Measurements from ENCODE around the gene POU2F2. TPM values are rescaled to one million over a fixed set of nuclear protein-coding genes. Genes with fewer than 3 reads are reported as not detected.

POU2F2 gene
- total and polyA plus RNA-seq, 10 of the 15 experiments (the other 5 are each of a cell fraction or from before 2014, with no cell fraction given) = 4.4 to 62.4 (median 37.9) TPM

- H3K27ac ChIP-seq (ENCODE audit: control insufficient read depth, insufficient read depth) = no peak overlapping the region
- H3K4me2 ChIP-seq (ENCODE audit: control insufficient read depth, insufficient read depth) = no peak overlapping the region
- SMC1A ChIA-PET (ENCODE audit: uncharacterized antibody, unreplicated experiment) = no interaction called here
- H4K20me1 ChIP-seq (ENCODE audit: control insufficient read depth, insufficient read depth) = no peaks in the 10 kb centered on the region; the same call in 1 of the 2 replicates
- no peaks in the 10 kb centered on the region for H3K36me3 ChIP-seq (ENCODE audit: control insufficient read depth in 2 of 2, insufficient read depth in 2 of 2, low read length in 1 of 2)
- POLR2A ChIA-PET = no interaction called here
- CTCF ChIA-PET = no interaction called here
- no peak overlapping the region for H3K4me3 ChIP-seq
- RAD21 ChIA-PET (ENCODE audit: unreplicated experiment) = no interaction called here
- H3K79me2 ChIP-seq (ENCODE audit: control insufficient read depth, insufficient read depth, low read length) = no peaks in the 10 kb centered on the region
- TF ChIP-seq YBX1 (IDR thresholded peaks at IDR 0.05) = no peak
- TF ChIP-seq MTA2 (IDR thresholded peaks at IDR 0.05; ENCODE audit: low read depth) = no peak
- no peak for TF ChIP-seq RELB (IDR thresholded peaks at IDR 0.05; ENCODE audit: low read depth)
- no peak for TF ChIP-seq RB1 (IDR thresholded peaks at IDR 0.05; ENCODE audit: borderline replicate concordance)
- TF ChIP-seq IRF5 (IDR thresholded peaks at IDR 0.05; ENCODE audit: borderline replicate concordance) = no peak
- no peak for TF ChIP-seq NR2C2 (IDR thresholded peaks at IDR 0.05; ENCODE audit: borderline replicate concordance, control insufficient read depth, insufficient read length, low read depth)
- TF ChIP-seq YY1 (IDR thresholded peaks at IDR 0.05; ENCODE audit: low read depth, low read length) = no peak
- TF ChIP-seq PAX8 (IDR thresholded peaks at IDR 0.05) = no peak
- TF ChIP-seq TCF12 (IDR thresholded peaks at IDR 0.05; ENCODE audit: low read depth, low read length) = no peak
- TF ChIP-seq JUND (IDR thresholded peaks at IDR 0.05; ENCODE audit: low read depth, low read length) = no peak
- TF ChIP-seq, protein P1, sequence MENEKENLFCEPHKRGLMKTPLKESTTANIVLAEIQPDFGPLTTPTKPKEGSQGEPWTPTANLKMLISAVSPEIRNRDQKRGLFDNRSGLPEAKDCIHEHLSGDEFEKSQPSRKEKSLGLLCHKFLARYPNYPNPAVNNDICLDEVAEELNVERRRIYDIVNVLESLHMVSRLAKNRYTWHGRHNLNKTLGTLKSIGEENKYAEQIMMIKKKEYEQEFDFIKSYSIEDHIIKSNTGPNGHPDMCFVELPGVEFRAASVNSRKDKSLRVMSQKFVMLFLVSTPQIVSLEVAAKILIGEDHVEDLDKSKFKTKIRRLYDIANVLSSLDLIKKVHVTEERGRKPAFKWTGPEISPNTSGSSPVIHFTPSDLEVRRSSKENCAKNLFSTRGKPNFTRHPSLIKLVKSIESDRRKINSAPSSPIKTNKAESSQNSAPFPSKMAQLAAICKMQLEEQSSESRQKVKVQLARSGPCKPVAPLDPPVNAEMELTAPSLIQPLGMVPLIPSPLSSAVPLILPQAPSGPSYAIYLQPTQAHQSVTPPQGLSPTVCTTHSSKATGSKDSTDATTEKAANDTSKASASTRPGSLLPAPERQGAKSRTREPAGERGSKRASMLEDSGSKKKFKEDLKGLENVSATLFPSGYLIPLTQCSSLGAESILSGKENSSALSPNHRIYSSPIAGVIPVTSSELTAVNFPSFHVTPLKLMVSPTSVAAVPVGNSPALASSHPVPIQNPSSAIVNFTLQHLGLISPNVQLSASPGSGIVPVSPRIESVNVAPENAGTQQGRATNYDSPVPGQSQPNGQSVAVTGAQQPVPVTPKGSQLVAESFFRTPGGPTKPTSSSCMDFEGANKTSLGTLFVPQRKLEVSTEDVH (IDR thresholded peaks at IDR 0.05; ENCODE audit: low read depth, partially characterized antibody) = no peak
- TF ChIP-seq ZZZ3 (IDR thresholded peaks at IDR 0.05; ENCODE audit: control insufficient read depth, insufficient read length, low read depth) = no peak
- TF ChIP-seq DPF2 (IDR thresholded peaks at IDR 0.05) = no peak
- TF ChIP-seq, protein P2, sequence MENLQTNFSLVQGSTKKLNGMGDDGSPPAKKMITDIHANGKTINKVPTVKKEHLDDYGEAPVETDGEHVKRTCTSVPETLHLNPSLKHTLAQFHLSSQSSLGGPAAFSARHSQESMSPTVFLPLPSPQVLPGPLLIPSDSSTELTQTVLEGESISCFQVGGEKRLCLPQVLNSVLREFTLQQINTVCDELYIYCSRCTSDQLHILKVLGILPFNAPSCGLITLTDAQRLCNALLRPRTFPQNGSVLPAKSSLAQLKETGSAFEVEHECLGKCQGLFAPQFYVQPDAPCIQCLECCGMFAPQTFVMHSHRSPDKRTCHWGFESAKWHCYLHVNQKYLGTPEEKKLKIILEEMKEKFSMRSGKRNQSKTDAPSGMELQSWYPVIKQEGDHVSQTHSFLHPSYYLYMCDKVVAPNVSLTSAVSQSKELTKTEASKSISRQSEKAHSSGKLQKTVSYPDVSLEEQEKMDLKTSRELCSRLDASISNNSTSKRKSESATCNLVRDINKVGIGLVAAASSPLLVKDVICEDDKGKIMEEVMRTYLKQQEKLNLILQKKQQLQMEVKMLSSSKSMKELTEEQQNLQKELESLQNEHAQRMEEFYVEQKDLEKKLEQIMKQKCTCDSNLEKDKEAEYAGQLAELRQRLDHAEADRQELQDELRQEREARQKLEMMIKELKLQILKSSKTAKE (IDR thresholded peaks at IDR 0.05; ENCODE audit: low read depth, poor library complexity, severe bottlenecking) = no peak
- no peak for TF ChIP-seq EGR1 (IDR thresholded peaks at IDR 0.05; ENCODE audit: borderline replicate concordance in 1 of 2, low read depth in 2 of 2, low read length in 2 of 2)
- 15% methylated on average over 5 of the region's 9 CpGs for WGBS (ENCODE audit: insufficient coverage, insufficient replicate concordance, low lambda C conversion rate, missing lambda C conversion rate)
- no peaks in the 10 kb centered on the region for H3K9me3 ChIP-seq (replicated peaks; ENCODE audit: control insufficient read depth, insufficient read depth, low read length)
- no peak for FAIRE-seq
- no peak for DNase-seq (ENCODE audit: low read depth, low spot score)
- in situ Hi-C loops (cut with MboI) (no loop called here), intact Hi-C loops (cut with micrococcal nuclease; ENCODE audit: unreplicated experiment) (no loop called here)
- H2AFZ ChIP-seq (ENCODE audit: control insufficient read depth, low read depth, low read length) = no peak overlapping the region
- no TSS peak for BruUV-seq (replicated peaks)
- peaks cover 9% of the 10 kb centered on the region for H3K4me1 ChIP-seq (ENCODE audit: control insufficient read depth, insufficient read depth, low read length)
- no peak overlapping the region for H3K9ac ChIP-seq (ENCODE audit: control insufficient read depth, insufficient read depth, low read length)
- H3K27me3 ChIP-seq (replicated peaks in 1 of 2; ENCODE audit: control insufficient read depth in 2 of 2, insufficient read depth in 2 of 2, low read length in 1 of 2) = peaks cover 0 to 2% of the 10 kb centered on the region in 2 experiments; a peak in 3 of 4 replicates
- no peak for ATAC-seq
Observed at GRCh38 chr19:42150911-42151361, 18.7 kb upstream of the POU2F2 start.

All from GM12878 (cell line).